ENCODE results near the gene ZNF462.

DNA sequence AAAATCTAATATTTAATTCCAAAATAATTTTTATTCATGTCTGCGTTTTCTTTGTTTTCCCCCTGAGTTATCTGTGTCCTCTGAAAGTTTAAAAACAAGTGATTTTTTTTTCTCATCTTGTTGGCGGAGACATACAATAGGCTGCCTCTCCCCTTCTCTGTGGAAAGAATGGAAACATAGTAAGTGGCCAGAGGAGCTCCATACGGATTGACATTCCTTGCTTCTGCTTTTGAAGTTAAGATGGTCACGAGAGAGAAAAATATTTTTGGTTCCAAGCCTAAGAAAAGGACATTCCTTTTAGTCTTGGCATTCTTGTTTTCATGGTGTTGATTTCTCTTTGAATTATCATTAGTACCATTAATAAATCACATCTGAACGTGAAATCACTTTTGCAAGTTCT is 28.3 kb downstream of the ZNF462 start:
- TF ChIP-seq GATA2 (IDR thresholded peaks at IDR 0.05; ENCODE audit: low read depth, low read length), result no peak
- no peak for TF ChIP-seq GATA3 (IDR thresholded peaks at IDR 0.05; ENCODE audit: low read depth, low read length)
